ENCODE measurements around the gene DENND11. TPM values are rescaled to one million over a fixed set of nuclear protein-coding genes. Genes with fewer than 3 reads are reported as not detected.

DENND11 gene
- total RNA-seq, 1 donor from 2014 or later = 43.6 TPM

Other genes starting within 250 kb of the DENND11 start
- 79.0 and 83.1 TPM in 2 replicates for gene AGK, start 150.8 kb downstream of the DENND11 start, total RNA-seq
- 0.12 and 0.15 TPM in 2 replicates for gene WEE2, start 6.2 kb upstream of the DENND11 start, total RNA-seq
- 147 and 154 TPM in 2 replicates for gene SSBP1, start 36.2 kb upstream of the DENND11 start, total RNA-seq
- gene TAS2R3, start 61.9 kb upstream of the DENND11 start, total RNA-seq = 0.88 and 1.4 TPM in 2 replicates
- 0.83 and 1.3 TPM in 2 replicates for gene TAS2R4, start 74.5 kb upstream of the DENND11 start, total RNA-seq
- gene TAS2R5, start 88.1 kb upstream of the DENND11 start, total RNA-seq = 0.83 and 1.2 TPM in 2 replicates
- gene PRSS37, start 139.3 kb upstream of the DENND11 start, total RNA-seq = not detected in 2 replicates
- not detected in 2 replicates for gene OR9A4, start 214.2 kb upstream of the DENND11 start, total RNA-seq
- gene CLEC5A, start 244.8 kb upstream of the DENND11 start, total RNA-seq = not detected in 2 replicates